ENCODE measurements around the gene PCDH15. TPM values are rescaled to one million over a fixed set of nuclear protein-coding genes. Genes with fewer than 3 reads are reported as not detected.

Gene PCDH15
- total RNA-seq, 1 experiment from 2014 or later = not detected

DNA sequence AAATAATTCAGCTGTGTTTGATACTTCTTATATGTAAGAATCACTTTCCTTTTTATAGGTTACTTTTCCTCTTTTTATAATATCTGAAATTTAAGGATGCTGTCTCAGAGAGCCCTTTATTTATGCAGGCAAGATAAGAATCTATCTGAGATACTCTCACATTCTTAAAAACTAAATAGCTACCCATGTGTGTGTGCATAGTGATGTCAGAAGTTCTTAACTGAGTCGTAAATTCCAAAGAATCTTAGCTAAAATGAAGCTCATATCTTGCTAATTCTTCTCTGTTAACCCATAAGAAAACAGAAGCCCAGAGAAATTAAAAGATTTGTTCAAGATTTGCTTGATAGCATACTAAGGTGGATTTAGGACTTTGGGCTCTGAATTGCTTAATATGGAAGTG is 118.5 kb downstream of the PCDH15 start:
- TF ChIP-seq, protein P1, sequence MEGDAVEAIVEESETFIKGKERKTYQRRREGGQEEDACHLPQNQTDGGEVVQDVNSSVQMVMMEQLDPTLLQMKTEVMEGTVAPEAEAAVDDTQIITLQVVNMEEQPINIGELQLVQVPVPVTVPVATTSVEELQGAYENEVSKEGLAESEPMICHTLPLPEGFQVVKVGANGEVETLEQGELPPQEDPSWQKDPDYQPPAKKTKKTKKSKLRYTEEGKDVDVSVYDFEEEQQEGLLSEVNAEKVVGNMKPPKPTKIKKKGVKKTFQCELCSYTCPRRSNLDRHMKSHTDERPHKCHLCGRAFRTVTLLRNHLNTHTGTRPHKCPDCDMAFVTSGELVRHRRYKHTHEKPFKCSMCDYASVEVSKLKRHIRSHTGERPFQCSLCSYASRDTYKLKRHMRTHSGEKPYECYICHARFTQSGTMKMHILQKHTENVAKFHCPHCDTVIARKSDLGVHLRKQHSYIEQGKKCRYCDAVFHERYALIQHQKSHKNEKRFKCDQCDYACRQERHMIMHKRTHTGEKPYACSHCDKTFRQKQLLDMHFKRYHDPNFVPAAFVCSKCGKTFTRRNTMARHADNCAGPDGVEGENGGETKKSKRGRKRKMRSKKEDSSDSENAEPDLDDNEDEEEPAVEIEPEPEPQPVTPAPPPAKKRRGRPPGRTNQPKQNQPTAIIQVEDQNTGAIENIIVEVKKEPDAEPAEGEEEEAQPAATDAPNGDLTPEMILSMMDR (IDR thresholded peaks at IDR 0.05; ENCODE audit: unreplicated experiment) = no peak
- H3K36me3 Mint-ChIP-seq (ENCODE audit: insufficient read depth, unreplicated experiment) = no peaks in the 10 kb centered on the region
- peaks cover 8% of the 10 kb centered on the region for H3K9me3 Mint-ChIP-seq (ENCODE audit: low read depth, unreplicated experiment)
- no peaks in the 10 kb centered on the region for H3K27me3 Mint-ChIP-seq (ENCODE audit: unreplicated experiment)
- CTCF ChIA-PET = no interaction called here
- no TSS peak for BruUV-seq (replicated peaks)
- DNase-seq = no peak
- H3K4me3 Mint-ChIP-seq (ENCODE audit: low read depth, unreplicated experiment) = no peak overlapping the region
- intact Hi-C loops (cut with micrococcal nuclease; ENCODE audit: unreplicated experiment) = no loop called here
- H3K4me1 Mint-ChIP-seq (ENCODE audit: low read depth, unreplicated experiment) = no peaks in the 10 kb centered on the region
- no peak overlapping the region for H3K27ac Mint-ChIP-seq (ENCODE audit: unreplicated experiment)

DNA sequence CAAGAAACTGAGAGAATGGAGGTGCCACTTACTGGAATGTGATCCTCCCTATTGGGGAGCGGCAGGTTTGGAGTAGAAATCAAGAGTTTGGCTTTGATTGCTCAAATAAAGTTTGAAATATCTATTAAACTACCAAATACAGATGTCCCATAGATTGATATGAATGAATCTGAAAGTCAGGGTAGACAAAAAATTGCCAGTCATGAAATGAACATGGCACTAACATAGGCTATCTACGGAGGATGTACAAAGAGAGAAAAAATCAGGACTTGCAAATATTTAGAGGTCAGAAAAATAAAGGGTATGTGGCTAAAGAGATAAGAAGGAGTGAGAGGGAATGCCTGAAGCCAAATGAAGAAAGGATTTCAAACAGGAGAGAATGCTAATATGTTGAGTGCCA is 119.9 kb downstream of the PCDH15 start:
- TF ChIP-seq, protein P1 (IDR thresholded peaks at IDR 0.05; ENCODE audit: unreplicated experiment) = no peak
- peaks cover 8% of the 10 kb centered on the region for H3K9me3 Mint-ChIP-seq (ENCODE audit: low read depth, unreplicated experiment)
- H3K27me3 Mint-ChIP-seq (ENCODE audit: unreplicated experiment) = no peaks in the 10 kb centered on the region
- H3K4me3 Mint-ChIP-seq (ENCODE audit: low read depth, unreplicated experiment) = no peak overlapping the region
- CTCF ChIA-PET = no interaction called here
- H3K4me1 Mint-ChIP-seq (ENCODE audit: low read depth, unreplicated experiment) = no peaks in the 10 kb centered on the region
- DNase-seq = no peak
- no TSS peak for BruUV-seq (replicated peaks)
- H3K27ac Mint-ChIP-seq (ENCODE audit: unreplicated experiment) = no peak overlapping the region
- H3K36me3 Mint-ChIP-seq (ENCODE audit: insufficient read depth, unreplicated experiment) = no peaks in the 10 kb centered on the region
- intact Hi-C loops (cut with micrococcal nuclease; ENCODE audit: unreplicated experiment) = no loop called here

DNA sequence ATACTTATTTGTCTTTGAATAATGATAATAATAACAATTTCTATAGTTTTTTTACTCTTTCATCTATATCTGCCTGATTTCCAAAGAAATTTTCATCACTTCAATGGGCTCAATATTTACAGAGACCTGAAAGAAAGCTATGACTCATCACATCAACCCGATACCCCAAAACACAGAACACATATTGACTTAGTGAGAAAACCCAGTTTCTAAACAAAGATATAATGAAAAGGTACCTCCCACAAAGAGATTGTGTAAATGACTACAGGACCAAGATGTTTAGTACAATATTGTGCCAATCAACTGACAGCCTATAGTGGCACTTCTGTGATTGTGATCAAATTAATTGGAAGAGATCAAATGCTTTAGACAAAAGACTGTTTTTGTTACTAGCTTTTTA is 133.9 kb downstream of the PCDH15 start:
- Mint-ChIP-seq H3K4me1 (ENCODE audit: low read depth, unreplicated experiment) (no peaks in the 10 kb centered on the region), H3K27ac (ENCODE audit: unreplicated experiment) (no peak overlapping the region), H3K27me3 (ENCODE audit: unreplicated experiment) (no peaks in the 10 kb centered on the region), H3K36me3 (ENCODE audit: insufficient read depth, unreplicated experiment) (no peaks in the 10 kb centered on the region), H3K4me3 (ENCODE audit: low read depth, unreplicated experiment) (no peak overlapping the region), H3K9me3 (ENCODE audit: low read depth, unreplicated experiment) (no peaks in the 10 kb centered on the region)
- intact Hi-C loops (cut with micrococcal nuclease; ENCODE audit: unreplicated experiment) = no loop called here
- BruUV-seq (replicated peaks) = no TSS peak
- CTCF ChIA-PET = no interaction called here
- TF ChIP-seq, protein P1 (IDR thresholded peaks at IDR 0.05; ENCODE audit: unreplicated experiment) = no peak
- DNase-seq = no peak

DNA sequence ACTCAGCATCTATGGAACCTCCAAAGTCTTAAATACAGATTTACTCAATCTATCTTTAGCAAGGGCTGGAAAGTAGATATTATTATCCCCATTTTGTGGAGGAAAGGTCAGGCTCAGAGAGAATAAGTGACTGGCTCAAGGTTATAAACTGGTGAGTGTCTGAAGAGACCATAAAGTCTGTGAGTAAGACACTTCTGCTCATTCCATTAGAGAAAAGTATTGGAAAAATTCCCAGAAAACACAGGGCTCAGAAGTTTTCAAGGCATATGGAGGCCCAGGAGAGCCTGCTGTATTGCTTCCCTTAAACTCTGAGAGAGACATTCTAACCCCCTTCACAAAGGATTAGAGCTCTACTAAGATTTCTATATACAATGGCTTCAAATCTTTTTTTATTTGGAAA is 134.8 kb downstream of the PCDH15 start:
- DNase-seq = no peak
- intact Hi-C loops (cut with micrococcal nuclease; ENCODE audit: unreplicated experiment) = no loop called here
- Mint-ChIP-seq H3K27me3 (ENCODE audit: unreplicated experiment) (no peaks in the 10 kb centered on the region), H3K4me1 (ENCODE audit: low read depth, unreplicated experiment) (no peaks in the 10 kb centered on the region), H3K27ac (ENCODE audit: unreplicated experiment) (no peak overlapping the region), H3K4me3 (ENCODE audit: low read depth, unreplicated experiment) (no peak overlapping the region), H3K36me3 (ENCODE audit: insufficient read depth, unreplicated experiment) (no peaks in the 10 kb centered on the region), H3K9me3 (ENCODE audit: low read depth, unreplicated experiment) (no peaks in the 10 kb centered on the region)
- BruUV-seq (replicated peaks) = no TSS peak
- TF ChIP-seq, protein P1 (IDR thresholded peaks at IDR 0.05; ENCODE audit: unreplicated experiment) = no peak
- CTCF ChIA-PET = no interaction called here

DNA sequence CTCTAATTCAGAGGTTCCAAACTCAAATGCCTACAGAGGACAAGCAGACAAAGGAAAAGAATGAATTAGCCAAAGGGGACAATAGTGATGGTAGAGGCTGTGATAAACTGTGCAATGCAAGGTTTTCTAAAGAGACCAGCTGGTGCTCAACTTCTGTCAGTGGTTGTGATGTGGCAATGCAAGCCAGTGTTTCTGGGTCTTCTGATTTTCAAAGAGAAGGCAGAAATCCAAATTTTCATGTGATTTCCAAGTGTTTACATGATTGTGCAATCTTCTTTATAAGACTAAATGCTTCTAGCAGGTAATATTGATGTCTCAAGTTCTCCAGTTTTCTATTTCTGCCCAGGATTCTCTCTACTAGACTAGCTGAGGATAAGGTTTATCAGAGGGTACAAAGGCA is 135.9 kb downstream of the PCDH15 start:
- no peaks in the 10 kb centered on the region for H3K4me1 Mint-ChIP-seq (ENCODE audit: low read depth, unreplicated experiment)

More for the DNA sequence above, 135.9 kb downstream of the PCDH15 start:
- CTCF ChIA-PET = no interaction called here
- no TSS peak for BruUV-seq (replicated peaks)
- TF ChIP-seq, protein P1 (IDR thresholded peaks at IDR 0.05; ENCODE audit: unreplicated experiment) = no peak
- Mint-ChIP-seq H3K27ac (ENCODE audit: unreplicated experiment) (no peak overlapping the region), H3K9me3 (ENCODE audit: low read depth, unreplicated experiment) (no peaks in the 10 kb centered on the region), H3K4me3 (ENCODE audit: low read depth, unreplicated experiment) (no peak overlapping the region), H3K36me3 (ENCODE audit: insufficient read depth, unreplicated experiment) (no peaks in the 10 kb centered on the region), H3K27me3 (ENCODE audit: unreplicated experiment) (no peaks in the 10 kb centered on the region)
- no peak for DNase-seq
- intact Hi-C loops (cut with micrococcal nuclease; ENCODE audit: unreplicated experiment) = no loop called here

Measured in Calu3 (cell line).